Karpas-422 (cell line): Measurements from ENCODE around the gene ELOVL7. TPM values are rescaled to one million over a fixed set of nuclear protein-coding genes. Genes with fewer than 3 reads are reported as not detected.
"Not testable (repeated sequence)": the region's sequence is repeated elsewhere in the genome, so short reads cannot be mapped to it uniquely, and the experiment has no call there.

ENCODE experiments used
- DNase-seq: peaks from one replicate; pipeline ENCODE4 v3.0.0-alpha.2; 2015
- H2AFZ ChIP-seq: fragments of 200-600 bp; sonication (generic); 2 replicates; pipeline ENCODE4 v1.6.1; 2014; ENCODE audit warnings: antibody characterized with exemption, low read length, mixed read lengths
- H3K27ac ChIP-seq: fragments of 200-600 bp; sonication (generic); 2 replicates; pipeline ENCODE4 v1.5.1; 2014; ENCODE audit warnings: mild to moderate bottlenecking, low read length, moderate library complexity
- H3K27me3 ChIP-seq: fragments of 200-600 bp; sonication (generic); 2 replicates; pipeline ENCODE4 v1.6.1; 2014; ENCODE audit warnings: low read length, mixed read lengths
- H3K36me3 ChIP-seq: fragments of 200-600 bp; sonication (generic); 2 replicates; pipeline ENCODE4 v1.6.1; 2014; ENCODE audit warnings: low read length, mixed read lengths; ENCODE audit not compliant: insufficient read depth
- H3K4me1 ChIP-seq: fragments of 200-600 bp; sonication (generic); 2 replicates; pipeline ENCODE4 v1.6.1; 2014; ENCODE audit warnings: mild to moderate bottlenecking, low read length, mixed read lengths
- H3K4me2 ChIP-seq: fragments of 200-600 bp; sonication (generic); 2 replicates; pipeline ENCODE4 v1.6.1; 2014; ENCODE audit warnings: low read length, low read depth, mild to moderate bottlenecking; ENCODE audit not compliant: poor library complexity, severe bottlenecking
- H3K4me3 ChIP-seq: fragments of 200-600 bp; sonication (generic); 2 replicates; pipeline ENCODE4 v1.5.1; 2014; ENCODE audit warnings: mild to moderate bottlenecking, antibody characterized with exemption, low read length, mixed read lengths
- H3K79me2 ChIP-seq: fragments of 200-600 bp; sonication (generic); 2 replicates; pipeline ENCODE4 v1.6.1; 2014; ENCODE audit warnings: mild to moderate bottlenecking, low read length, mixed read lengths
- H3K9ac ChIP-seq: fragments of 200-600 bp; sonication (generic); 2 replicates; pipeline ENCODE4 v1.6.0; 2014; ENCODE audit warnings: low read length
- H3K9me2 ChIP-seq: fragments of 200-600 bp; sonication (generic), shearing (Covaris generic); replicated peaks from 2 replicates; pipeline ENCODE4 v1.6.0; 2014; ENCODE audit warnings: mild to moderate bottlenecking, low read length, moderate library complexity; ENCODE audit not compliant: insufficient read depth
- H3K9me3 ChIP-seq: fragments of 300-700, 200-600 bp; sonication (generic); 2 replicates; pipeline ENCODE4 v1.6.1; 2014; ENCODE audit warnings: low read length, mixed read lengths
- H4K20me1 ChIP-seq: fragments of 200-600 bp; sonication (generic); 2 replicates; pipeline ENCODE4 v1.6.1; 2014; ENCODE audit warnings: mild to moderate bottlenecking, antibody characterized with exemption, low read length, low read depth; ENCODE audit not compliant: insufficient read depth
- total RNA-seq: library from RNA; depleted of rRNA; stranded (reverse); fragments of >200 nt; shearing (Covaris generic); gene quantifications from 2 replicates; pipeline ENCODE4 v1.2.3, GENCODE V29; 2014; ENCODE audit warnings: low replicate concordance; rRNA removed

The ELOVL7 gene
- total RNA-seq, 1 experiment from 2014 or later: 0.11 TPM

- not testable (repeated sequence) for H2AFZ ChIP-seq, H4K20me1 ChIP-seq, H3K36me3 ChIP-seq, H3K4me3 ChIP-seq, H3K4me1 ChIP-seq, H3K27ac ChIP-seq, H3K4me2 ChIP-seq, H3K27me3 ChIP-seq, H3K9me2 ChIP-seq, DNase-seq, H3K9me3 ChIP-seq, H3K9ac ChIP-seq, H3K79me2 ChIP-seq
These were observed 132.2 kb downstream of the ELOVL7 start for GRCh38 chr5:60711892-60712291.

DNA sequence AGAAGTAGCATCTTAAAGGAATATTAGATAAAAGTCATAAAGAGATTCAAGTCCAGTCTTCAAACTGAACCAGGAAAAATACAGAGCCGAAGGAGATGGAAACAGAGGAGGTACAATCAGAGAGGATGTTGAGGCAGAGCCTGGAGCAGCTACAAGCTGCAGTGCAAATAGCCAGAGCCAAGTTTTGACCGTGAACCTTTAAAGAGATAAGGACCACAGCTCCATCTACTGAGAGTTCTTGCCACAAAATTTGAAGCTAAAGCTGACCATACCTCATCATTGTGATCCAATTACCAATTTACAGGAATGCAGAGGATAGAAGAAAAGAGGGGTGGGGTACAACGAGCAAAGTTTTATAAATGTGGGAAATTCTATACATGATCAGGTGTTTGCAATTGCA, 133.7 kb downstream of the ELOVL7 start:
- Histone ChIP-seq H3K9me3 (no peaks in the 10 kb centered on the region), H3K27ac (no peak overlapping the region), H3K9me2 (no peaks in the 10 kb centered on the region), H3K4me1 (no peaks in the 10 kb centered on the region), H4K20me1 (no peaks in the 10 kb centered on the region), H2AFZ (no peak overlapping the region; the same call in 1 of the 2 replicates), H3K36me3 (no peaks in the 10 kb centered on the region), H3K27me3 (no peaks in the 10 kb centered on the region), H3K4me2 (no peak overlapping the region), H3K79me2 (no peaks in the 10 kb centered on the region), H3K9ac (no peak overlapping the region), H3K4me3 (no peak overlapping the region)
- no peak for DNase-seq

- Histone ChIP-seq H2AFZ (no peak overlapping the region), H3K79me2 (no peaks in the 10 kb centered on the region), H3K27me3 (no peaks in the 10 kb centered on the region), H3K9me3 (no peaks in the 10 kb centered on the region), H3K9me2 (no peaks in the 10 kb centered on the region), H3K27ac (no peak overlapping the region), H3K9ac (no peak overlapping the region), H4K20me1 (no peaks in the 10 kb centered on the region), H3K4me2 (no peak overlapping the region), H3K4me1 (peaks cover 12% of the 10 kb centered on the region), H3K4me3 (no peak overlapping the region), H3K36me3 (no peaks in the 10 kb centered on the region)
- DNase-seq: peak; percentile 7
These were observed 138.9 kb downstream of the ELOVL7 start for GRCh38 chr5:60705144-60705543.

DNA sequence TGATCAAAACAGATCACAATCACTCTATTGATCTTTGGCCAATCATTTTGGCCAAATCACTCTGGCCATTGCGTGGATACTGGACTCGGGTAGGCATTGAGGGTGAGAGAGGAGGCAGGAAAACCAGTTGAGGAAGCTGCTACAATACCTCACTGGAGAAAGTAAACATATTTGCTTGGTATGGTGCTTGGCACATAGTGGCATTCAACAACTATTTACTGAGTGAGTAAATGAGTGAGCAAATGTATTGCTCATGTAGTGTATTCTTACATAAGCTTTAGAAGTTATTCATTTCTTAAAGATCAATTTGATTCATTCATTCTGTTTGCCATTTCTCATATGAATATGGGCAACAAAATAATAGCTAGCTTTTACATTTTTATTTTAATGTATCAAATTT, 140.1 kb downstream of the ELOVL7 start:
- no peaks in the 10 kb centered on the region for H4K20me1 ChIP-seq
- peaks cover 6% of the 10 kb centered on the region for H3K79me2 ChIP-seq
- no peaks in the 10 kb centered on the region for H3K9me3 ChIP-seq
- no peaks in the 10 kb centered on the region for H3K27me3 ChIP-seq
- no peak overlapping the region for H3K9ac ChIP-seq
- no peak overlapping the region for H3K4me2 ChIP-seq
- peaks cover 14% of the 10 kb centered on the region for H3K4me1 ChIP-seq
- no peaks in the 10 kb centered on the region for H3K9me2 ChIP-seq
- no peak overlapping the region for H2AFZ ChIP-seq
- H3K4me3 ChIP-seq: no peak overlapping the region
- H3K27ac ChIP-seq: no peak overlapping the region
- no peaks in the 10 kb centered on the region for H3K36me3 ChIP-seq
- peak; percentile 27 for DNase-seq

Other genes starting within 250 kb of the ELOVL7 start
- gene DEPDC1B, start 144.1 kb downstream of the ELOVL7 start, total RNA-seq: 17.9 and 22.7 TPM in 2 replicates
- 13.6 and 23.0 TPM in 2 replicates for gene ERCC8, start 100.8 kb upstream of the ELOVL7 start, total RNA-seq
- 46.6 and 65.3 TPM in 2 replicates for gene NDUFAF2, start 100.9 kb upstream of the ELOVL7 start, total RNA-seq